Stimulated activated CD8-positive, alpha-beta memory T cell treated with anti-CD3 and anti-CD28 coated beads, Interleukin-15, amount 100 ng/mL, for 24 hours (primary cell): ENCODE data around the gene PP2D1.
"Not testable (repeated sequence)": the region's sequence is repeated elsewhere in the genome, so short reads cannot be mapped to it uniquely, and the experiment has no call there.

Source experiments
- DNase-seq: peaks from one replicate; pipeline ENCODE4 v3.0.0-alpha.2; 2020; ENCODE audit warnings: low read depth

PP2D1 gene

DNA sequence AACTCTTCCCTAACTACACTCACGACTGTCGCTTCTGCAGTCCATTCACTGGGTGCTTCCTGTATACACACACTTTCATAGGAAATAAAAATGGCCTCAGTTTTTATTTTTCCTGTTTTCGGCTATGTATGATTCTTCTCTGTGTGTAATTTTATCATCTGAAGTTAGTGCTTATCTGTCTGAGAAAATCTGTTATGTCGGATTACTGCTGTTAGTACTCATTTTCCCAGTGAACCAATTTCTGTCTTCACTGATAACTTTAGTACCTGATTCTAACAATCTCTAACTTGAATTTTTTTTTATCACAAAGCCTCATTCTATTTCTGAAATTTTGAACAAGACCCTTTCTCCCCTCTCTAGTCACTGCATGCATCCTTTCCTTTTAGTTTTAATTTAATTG lies 44.3 kb downstream of the PP2D1 start:
- no peak for DNase-seq

DNA sequence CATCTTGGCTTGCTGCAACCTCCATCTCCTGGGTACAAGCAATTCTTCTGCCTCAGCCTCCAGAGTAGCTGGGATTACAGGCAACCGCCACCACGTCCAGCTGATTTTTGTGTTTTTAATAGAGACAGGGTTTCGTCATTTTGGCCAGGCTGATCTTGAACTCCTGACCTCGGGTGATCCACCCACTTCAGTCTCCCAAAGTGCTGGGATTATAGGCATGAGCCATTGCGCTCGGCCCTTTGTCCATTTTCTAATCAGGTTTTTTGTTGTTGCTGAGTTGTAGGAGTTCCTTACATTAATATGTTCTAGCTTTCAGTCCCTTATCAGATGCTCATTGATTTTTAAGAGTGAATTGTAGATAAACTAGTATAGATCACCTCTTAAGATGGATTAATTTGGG lies 44.9 kb downstream of the PP2D1 start:
- no peak for DNase-seq

DNA sequence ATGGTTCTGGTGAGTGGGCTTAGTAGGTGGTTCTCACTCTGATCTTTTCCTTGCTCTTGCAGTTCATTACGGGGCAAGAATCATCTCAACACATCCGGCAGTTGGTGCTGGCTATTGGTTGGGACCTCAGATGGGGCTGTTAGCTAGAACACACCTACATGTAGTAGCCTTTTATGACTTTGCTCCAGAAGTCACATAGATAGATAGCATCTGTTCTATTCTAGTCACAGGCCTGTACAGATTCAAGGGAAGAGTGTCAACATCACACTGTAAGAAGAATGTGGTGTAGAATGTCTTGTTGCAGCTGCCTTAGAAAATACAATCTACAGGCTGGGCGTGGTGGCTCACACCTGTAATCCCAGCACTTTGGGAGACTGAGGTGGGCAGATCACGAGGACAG lies 50.1 kb downstream of the PP2D1 start:
- no peak for DNase-seq

DNA sequence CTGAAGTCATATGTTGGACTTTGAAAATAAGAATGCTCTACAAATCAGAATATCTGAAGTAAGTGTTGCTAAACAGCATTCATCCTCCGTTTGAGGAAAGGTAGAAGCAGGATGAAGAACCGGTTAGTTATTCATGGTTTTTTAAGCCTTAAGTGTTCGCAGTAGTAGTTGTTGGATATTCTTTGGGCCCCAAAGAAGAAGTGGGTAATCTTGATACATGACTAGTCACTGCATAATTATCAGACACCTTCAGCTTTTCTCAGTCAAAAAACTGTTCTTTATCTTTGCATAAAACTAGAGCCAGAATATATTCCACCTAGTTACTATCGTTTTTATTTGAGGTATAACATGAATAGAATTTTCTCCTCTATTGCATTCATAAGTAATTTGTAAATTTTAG lies 51.4 kb downstream of the PP2D1 start:
- DNase-seq = no peak

DNA sequence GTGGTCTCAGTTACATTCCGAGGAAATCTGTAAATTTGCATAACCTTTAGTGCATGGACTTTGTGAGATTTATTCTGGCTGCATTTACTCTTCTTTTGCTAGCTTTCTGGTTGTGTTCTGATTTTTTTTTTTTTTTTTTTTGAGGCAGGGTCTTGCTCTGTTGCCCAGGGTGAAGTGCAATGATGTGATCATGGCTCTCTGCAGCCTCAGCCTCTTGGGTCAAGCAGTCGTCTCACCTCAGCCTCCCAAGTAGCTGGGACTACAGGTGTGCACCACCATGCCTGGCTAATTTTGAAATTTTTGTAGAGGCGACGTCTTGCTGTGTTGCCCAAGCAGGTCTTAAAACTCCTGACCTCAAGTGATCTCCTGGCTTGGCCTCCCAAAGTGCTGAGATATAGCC lies 52.6 kb downstream of the PP2D1 start:
- DNase-seq = no peak

DNA sequence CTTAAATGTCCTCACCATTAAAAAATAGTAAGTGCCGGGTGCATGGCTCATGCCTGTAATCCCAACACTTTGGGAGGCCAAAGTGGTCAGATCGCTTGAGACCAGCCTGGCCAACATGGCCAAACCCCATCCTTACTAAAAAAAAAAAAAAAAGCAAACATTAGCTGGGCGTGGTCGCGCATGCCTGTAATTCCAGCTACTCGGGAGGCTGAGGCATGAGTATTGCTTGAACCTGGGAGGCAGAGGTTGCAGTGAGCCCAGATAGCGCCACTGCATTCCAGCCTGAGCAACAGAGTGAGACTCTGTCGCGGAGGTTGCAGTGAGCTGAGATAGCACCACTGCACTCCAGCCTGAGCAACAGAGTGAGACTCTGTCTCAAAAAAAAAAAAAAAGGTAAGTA lies 54.7 kb downstream of the PP2D1 start:
- DNase-seq = not testable (repeated sequence)

DNA sequence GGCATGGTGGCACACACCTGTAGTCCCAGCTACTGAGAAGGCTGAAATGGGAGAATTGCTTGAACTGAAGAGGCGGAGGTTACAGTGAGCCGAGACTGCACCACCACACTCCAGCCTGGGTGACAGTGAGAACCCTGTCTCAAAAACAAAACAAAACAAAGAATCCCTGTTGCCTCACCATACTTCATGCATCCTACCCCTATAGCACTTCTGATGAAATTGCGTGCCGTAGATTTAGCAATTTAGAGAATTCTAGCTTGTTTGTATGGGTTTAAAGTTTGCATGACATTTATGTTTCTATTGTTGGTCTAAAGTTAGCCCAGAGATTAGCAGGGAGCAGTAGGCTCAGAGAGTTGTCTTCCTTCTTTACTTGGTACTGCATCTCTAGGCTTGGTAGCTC lies 57.4 kb downstream of the PP2D1 start:
- no peak for DNase-seq

DNA sequence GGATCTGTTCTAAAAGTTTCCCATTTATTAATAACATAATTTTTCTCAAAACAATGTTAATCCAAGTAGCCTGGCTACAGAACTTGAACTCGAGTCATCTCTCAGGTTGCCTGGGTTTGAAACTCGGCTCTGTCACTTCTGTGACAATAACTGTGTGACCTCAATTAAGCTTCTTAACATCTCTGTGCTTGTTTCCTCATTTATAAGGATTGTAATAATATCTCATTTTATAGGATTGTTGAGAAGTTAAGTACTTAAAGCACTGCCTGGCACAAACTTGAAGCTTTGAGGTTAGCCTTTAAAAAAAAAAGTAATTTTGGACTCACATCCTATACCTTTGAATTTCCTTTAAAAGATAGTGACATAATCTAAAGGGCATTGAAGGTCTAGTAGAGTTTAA lies 61.7 kb downstream of the PP2D1 start:
- no peak for DNase-seq

DNA sequence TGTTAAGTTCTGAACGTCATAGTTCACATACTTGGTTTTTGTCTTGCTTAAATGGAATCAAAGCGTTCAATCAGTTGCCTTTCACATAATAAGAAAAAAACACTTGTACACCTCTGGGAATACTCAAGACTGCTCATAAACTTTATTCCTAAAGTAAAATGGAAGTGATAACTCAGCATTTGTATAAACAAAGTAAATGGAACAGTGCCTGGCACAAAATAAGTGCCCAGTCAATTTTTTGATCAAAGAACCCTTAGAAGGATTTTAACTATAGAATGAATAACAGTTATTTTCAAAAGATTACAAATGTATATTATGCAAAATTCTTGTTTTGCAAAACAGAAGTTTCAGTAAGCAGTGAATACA lies 63.9 kb downstream of the PP2D1 start:
- no peak for DNase-seq

DNA sequence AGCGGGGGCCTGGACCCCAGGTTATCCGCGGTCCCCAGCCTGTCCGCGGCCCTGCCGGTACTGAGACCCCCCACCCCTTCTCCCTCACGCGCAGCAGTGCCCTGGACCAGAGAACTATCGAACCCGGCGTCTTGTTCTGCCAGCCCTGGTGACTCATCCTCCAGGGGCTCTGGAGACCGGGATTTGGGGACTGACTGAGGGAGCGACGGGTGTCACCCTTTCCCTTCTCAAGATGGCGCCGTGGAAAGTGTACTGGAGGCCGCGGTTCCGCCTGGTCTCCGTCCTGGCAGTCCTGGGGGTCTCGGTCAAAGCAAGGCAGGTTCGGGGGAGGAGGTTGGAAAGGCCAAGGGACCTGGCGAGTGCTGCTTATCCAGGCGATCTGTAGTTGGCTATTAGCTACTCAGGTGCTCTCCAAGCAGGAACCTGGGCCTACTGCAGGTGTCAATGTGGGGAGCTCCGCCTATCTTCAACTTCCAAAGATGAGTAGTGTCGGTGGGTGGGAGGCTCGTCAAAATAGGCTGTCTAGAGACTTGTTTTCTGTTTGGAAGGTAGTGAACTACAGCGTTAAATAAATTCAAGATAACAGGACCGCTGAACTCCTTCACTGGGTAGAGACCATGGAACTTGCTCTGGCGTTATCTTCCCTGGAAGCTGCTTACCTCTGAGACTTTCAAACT lies 64.4 kb downstream of the PP2D1 start:
- DNase-seq = peak; percentile 13

DNA sequence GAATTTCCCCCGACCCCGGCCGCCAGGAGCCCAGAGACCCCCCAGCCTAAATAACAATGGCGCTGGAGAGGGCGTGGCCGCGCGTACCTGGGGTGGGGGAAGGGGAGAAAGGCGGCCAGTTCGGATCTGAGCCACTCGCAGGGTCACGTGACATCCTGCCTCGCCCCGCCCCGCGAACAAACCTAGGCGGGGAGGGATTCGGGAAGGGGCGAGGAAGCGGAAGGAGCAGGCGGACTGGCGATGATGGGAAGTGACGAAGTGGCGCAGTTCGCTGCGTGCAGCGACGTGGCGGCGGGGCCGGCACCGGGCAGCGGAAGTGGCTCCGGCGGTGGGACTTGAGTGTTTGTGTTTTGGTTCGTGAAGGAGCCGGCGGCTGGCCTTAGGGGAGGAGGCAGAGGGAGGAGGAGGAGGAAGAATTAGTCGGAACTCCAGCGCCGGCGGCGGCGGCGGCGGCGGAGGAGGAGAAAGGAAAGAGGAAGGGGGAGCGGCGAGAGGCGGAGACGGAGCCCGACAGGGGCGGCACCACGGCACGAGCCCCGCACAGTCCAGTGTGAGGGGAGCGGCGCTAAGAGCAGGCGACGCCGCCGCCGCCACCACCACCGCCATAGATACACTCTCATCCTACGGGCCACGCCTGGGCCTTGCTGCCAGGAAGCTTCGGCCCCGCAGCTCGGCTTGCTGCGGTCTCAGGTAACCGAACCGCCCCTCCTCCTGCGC lies 65.1 kb downstream of the PP2D1 start, which contains the start of gene RAB5A:
Gene RAB5A (plus strand): TSS at position 266 of the 717 bp plus-strand sequence. CDS start 3,802 bp downstream, outside the sequence.
- peak; percentile 84 for DNase-seq

DNA sequence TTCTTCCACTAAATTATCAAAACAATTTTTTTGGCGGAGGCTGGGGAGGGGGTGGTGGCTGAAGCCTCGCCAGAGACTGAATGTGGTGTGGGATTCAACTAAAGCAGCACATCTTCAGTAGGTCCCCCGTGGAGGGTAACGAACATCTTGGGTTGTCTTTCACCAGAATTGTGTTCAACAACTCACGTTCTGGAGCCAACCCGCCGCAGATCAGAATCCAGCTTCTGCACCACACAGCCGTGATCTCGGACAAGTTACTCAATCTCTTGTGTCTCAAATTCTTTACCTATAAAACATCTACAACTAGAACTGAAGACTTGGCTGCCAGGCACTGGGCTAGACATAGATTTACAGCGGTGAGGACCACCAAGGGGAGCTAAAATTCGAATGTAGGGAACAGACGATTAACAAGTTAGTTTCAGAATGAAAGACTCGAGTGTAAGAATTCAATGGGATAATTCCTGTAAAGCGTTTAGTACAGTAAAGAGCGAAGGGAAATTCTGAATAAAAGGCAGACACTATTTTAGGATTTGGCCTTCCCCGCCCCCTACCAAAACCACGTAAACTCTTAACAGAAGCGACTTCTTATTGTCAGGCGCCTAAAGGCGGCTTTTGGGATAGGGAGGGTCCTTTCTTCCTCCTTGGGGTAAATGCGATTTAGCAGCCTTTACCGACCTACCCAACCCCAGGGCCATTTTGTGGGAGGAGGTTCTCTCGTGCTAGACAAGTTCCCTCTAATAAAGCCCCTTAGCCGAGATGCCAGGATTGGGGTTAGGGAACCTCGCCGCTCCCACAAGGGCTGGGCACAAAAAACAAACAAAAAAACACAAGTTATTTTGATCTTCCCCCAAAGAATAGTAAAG lies 65.9 kb downstream of the PP2D1 start:
- DNase-seq = no peak

DNA sequence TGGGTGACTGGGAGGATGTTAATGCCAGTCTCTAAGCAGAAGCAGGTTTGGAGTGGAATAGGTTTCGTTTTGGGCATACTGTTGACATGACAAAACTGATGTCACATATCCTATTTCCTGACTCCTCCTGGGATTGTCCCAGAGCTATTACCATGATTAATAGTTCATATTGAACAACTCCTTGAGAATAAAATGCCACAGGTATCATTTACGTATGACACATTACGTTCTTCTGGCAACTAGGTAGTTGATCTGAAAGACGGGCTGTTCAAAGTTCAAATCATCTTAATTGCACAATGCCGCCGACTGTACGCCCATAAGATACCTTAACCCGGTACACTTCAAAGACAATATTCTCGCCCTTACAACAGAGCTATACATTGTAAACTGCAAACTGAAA lies 66.5 kb downstream of the PP2D1 start:
- no peak for DNase-seq

DNA sequence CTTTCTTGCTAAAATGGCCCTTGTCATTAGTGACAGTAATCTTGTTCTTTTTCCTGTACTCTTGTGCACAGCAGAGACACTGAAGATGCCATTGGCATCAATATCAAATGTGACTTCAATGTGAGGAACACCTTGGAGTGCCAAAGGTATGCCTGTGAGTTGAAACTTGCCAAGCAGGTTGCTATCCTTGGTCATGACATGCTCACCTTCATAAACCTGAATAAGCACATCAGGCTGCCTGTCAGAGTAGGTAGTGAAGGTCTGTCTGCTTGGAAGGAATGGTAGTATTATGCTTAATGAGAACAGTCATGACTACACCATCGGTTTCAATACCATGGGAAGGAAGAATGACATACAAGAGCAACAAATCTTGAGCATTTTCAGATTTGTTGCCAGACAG lies 71.4 kb downstream of the PP2D1 start:
- DNase-seq = no peak

DNA sequence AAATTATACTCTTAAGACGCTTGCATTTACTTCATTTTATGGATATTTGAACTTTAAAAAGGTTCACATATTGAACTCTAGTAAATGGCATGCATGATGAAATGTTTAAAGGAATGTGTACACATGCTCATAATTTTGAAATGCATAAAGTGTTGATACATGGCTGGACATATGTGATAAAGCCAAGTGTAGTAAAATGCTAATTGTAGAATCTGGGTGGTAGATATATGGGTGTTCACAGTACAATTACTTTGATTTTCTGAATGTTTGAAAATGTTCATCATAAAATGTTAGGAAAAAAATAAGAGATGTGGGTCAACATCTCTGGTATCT lies 73.8 kb downstream of the PP2D1 start:
- no peak for DNase-seq

DNA sequence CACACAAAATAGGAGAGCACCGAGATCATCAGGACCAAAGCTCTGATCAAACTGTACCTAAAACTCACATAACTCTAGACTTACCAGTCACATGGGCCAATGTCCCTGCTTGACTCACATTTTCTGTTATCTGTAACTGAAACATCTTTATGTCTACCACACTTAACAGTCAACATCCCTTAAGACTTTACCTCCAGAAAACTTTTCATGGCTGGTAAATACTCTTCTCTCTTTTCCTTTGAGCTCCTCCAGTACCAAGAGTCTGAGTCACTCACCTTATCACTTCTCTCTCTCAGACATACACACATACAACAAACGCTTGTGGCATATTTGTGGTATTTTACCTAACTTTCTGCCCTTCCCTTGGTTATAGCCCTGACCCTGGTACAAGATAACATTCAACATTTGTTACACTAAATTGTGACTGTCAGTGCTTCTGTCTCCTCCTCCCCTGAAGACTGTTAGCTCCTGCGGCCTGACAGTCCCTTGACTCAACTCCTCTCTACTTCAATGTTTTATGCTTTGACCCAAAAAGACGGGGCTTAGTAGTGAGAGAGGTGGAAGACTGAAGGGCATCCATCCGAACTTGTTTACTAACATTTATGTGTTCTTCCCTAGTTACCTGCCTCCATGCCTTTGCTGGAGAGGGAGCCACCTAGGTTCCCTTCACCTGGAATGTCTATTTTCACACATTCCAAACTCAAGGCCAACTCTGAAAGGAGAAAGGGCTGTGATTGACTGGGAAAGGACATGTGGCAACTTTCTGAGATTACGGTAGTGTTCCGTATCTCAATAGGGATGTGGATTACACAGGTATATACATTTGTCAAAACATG lies 74.4 kb downstream of the PP2D1 start:
- no peak for DNase-seq
